T-helper 2 cell treated with Interferon-gamma antibody and Interleukin-4, amounts not matched to agents 100 ng/mL and 5 ng/mL, for 36 hours (primary cell): Measurements from ENCODE around the gene DLX1. TPM values are rescaled to one million over a fixed set of nuclear protein-coding genes. Genes with fewer than 3 reads are reported as not detected.

Source experiments
- intact Hi-C: fragments of 100-400 bp; cut with micrococcal nuclease; formaldehyde crosslinking; loops from one replicate; pipeline ENCODE4 v1.15.1; 2023
- total RNA-seq: library from RNA; stranded (reverse); gene quantifications from 2 replicates; pipeline ENCODE4 v1.2.3, GENCODE V29; 2022

Gene DLX1
- total RNA-seq, 1 donor from 2014 or later = not detected

DNA sequence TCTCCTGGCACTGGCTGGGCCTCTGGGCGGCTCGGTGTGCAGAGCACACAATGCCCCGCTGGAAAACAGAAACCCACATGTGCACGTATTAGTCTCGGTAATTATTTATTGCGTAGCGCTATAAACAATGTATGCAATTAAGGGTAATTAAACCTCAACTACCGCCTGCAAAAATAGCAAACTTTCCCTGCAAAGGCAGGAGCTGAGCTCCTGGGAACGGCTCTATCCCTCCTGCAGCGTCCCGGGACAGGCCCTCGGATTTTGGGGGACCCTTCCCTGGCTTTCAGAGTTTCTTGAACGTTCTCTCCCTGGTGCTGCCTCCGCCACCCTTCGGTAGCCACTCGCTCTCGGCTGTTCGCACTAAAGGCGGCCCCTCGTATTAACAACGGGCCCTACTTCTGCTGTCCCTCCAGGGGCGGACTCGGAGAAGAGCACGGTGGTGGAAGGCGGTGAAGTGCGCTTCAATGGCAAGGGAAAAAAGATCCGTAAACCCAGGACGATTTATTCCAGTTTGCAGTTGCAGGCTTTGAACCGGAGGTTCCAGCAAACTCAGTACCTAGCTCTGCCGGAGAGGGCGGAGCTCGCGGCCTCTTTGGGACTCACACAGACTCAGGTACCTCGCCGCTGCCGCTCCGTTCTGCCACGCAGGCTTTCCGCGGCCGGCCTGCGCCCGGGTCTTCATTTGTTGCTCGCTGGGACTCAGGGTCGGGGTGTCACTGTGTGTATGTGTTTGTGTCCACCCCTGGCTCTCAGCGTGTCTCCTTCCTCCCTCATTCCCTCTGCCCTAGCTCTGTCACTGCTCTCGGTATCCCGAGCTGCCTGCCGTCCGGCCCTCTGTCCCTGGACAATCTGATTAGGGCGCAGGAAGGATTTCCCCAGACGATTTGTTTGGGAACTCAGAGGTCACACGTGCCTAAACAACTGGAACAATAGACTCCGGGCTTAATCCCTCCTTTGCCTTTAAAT lies 1.2 kb downstream of the DLX1 start:
- intact Hi-C loops = loop anchor here (5.0 kb wide), 1 partner anchor 1369 kb away; the partner anchor contains the start of gene SP5

GRCh38 chr2:172087207-172087779 lies 2.0 kb downstream of the DLX1 start:
- intact Hi-C loops = loop anchor here (5.0 kb wide), 1 partner anchor 1370 kb away; the partner anchor contains the start of gene SP5

DNA sequence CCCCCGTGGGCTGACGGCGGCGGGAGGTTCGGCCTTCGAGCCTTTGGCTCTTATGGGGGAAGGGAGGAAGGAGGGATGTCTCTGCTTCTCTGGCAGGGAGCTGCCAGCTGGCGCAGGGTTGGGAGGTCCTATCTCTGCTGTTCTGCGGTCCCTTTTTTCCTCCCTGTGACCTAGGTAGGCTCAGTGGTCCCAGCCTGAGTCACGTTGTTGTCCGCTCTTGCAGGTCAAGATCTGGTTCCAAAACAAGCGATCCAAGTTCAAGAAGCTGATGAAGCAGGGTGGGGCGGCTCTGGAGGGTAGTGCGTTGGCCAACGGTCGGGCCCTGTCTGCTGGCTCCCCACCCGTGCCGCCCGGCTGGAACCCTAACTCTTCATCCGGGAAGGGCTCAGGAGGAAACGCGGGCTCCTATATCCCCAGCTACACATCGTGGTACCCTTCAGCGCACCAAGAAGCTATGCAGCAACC lies 2.5 kb downstream of the DLX1 start:
- intact Hi-C loops = loop anchor here (5.0 kb wide), 1 partner anchor 1371 kb away; the partner anchor contains the start of gene SP5

DNA sequence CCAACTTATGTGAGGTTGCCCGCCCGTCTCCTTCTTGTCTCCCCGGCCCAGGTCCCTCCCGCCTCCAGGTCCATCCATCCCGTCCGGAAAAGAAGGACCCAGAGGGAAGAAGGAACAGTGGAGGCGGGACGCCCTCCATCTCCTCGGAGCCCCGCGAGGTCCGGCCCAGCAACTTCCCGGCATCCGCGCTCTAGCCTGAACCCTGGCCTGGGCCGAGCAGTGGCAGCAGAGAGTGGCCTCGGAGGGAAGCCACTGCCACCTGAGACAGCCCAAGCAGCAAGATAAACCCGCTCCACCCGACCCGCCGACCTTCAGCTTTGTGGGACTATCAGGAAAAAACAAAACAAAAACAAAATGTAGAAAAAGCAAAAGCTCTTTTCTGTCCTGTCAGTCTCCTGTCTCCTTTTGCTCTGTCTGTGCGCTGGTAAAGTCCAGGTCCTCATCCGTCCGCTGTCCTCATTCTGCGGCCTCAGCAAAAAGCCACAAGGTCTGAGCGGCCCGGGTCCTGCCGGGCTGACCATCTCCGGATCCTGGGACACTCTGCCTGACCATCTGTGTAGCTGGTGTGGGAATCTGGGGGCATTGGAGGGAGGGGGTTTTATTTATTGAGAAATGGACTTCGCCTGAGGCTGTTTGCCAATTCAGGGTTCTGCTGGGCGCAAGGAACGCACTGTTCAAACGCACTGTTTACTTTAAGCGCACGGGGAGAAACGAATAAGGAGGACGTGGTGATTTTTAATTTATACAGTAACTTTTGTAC lies 3.1 kb downstream of the DLX1 start:
- intact Hi-C loops = loop anchor here (5.0 kb wide), 1 partner anchor 1371 kb away; the partner anchor contains the start of gene SP5

GRCh38 chr2:172089005-172089504 lies 3.7 kb downstream of the DLX1 start:
- intact Hi-C loops = loop anchor here (5.0 kb wide), 1 partner anchor 1372 kb away; the partner anchor contains the start of gene SP5

DNA sequence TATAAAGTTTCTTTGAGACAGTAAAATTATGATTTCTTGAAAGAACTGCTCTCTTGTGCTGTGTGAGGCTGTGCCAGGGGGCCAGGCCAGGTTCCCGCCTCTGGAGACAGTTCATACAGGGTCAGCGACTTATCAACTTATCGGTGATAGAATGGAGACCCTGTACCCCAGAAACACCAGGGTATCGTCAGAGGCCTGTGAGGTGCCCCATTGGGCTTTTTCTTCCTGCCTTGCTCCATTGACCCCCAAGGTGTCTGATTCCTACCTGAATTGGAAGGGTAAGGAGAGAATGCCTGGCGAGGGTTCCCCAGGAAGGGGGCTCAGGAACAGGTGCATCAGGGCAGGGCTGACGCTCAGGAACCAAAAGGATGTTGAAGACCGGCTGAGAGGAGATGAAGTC lies 4.3 kb downstream of the DLX1 start:
- intact Hi-C loops = loop anchor here (5.0 to 10.0 kb wide), 3 partner anchors 465 to 1372 kb away; partner anchors contain the start of genes GAD1, PDK1 and SP5

- intact Hi-C loops = loop anchor here (5.0 to 10.0 kb wide), 2 partner anchors 464 to 1273 kb away; partner anchors contain the start of genes GAD1 and PDK1
These were observed 5.0 kb downstream of the DLX1 start for GRCh38 chr2:172090044-172090961.

DNA sequence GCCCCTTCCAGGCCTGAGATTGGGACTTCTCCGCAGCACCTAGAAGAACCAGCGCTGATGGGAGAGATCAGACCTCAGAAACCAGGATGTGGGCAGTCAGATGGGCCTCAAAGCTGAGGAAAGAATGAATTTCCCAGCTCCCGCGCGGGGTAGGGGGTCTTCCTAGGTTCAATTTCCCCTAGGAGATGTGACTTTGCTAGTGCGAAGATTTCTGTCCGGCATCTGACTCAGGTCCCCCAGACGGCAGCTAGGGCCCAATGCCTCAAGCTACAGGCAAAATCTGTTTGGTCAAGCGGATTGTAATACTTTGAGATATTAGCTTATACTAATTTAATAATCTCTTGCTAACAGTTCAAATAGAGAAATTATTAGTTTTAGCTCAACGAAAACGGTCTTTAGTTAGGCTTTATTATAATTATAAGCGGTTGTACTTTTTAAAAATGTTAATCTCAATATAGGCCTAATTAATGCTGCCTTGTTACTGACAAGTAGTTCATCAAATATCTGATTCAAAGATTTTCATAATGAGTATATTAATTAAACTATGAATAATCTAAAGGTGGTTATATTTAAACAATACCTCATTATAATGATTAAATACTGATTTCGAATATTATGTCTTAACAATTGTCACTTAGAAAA lies 5.8 kb downstream of the DLX1 start:
- intact Hi-C loops = loop anchor here (5.0 to 10.0 kb wide), 2 partner anchors 464 to 1274 kb away; partner anchors contain the start of genes GAD1 and PDK1

DNA sequence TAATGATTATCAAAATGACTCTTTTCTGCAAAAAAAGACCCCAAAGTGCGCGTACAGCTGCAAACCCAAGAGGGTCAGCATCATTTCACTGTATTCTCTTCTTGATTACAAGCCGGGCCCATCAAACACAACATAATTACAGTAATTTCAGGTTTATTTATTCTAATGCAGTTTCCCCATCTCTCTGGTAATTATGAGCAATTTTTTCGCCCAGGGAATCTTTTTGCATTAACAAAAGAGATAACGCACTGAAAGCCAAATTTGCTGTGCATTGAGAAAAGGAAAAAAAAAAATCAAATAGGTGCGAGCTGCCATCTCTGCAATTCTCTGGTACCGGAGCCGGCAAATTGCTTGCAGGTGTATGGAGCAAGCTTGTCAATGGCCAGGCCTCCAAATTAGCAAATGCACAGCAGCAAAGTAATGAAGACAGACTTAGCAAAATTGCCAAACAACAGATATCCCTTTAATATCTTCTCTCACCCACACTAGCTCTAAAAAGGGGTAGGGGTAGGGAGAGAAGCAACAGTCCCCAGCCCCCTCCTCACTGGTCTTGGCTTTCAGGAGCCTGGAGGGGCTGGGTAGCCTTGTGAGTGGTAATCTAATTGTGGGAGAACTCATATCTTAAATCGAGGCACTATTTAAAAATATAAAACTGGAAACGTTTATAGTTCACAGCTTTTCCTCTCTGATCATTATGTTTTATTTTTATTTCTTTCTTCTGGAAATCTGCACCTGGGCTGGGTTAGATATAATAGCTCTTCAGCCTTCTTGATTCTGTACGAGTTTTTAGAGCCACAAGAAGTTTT lies 6.7 kb downstream of the DLX1 start:
- intact Hi-C loops = loop anchor here (5.0 to 10.0 kb wide), 2 partner anchors 463 to 1275 kb away; partner anchors contain the start of genes GAD1 and PDK1

- intact Hi-C loops = loop anchor here (1.0 to 10.0 kb wide), 3 partner anchors 9 to 1276 kb away; partner anchors contain the start of genes DLX2, GAD1 and PDK1
These were observed 7.6 kb downstream of the DLX1 start for GRCh38 chr2:172092716-172093415.

DNA sequence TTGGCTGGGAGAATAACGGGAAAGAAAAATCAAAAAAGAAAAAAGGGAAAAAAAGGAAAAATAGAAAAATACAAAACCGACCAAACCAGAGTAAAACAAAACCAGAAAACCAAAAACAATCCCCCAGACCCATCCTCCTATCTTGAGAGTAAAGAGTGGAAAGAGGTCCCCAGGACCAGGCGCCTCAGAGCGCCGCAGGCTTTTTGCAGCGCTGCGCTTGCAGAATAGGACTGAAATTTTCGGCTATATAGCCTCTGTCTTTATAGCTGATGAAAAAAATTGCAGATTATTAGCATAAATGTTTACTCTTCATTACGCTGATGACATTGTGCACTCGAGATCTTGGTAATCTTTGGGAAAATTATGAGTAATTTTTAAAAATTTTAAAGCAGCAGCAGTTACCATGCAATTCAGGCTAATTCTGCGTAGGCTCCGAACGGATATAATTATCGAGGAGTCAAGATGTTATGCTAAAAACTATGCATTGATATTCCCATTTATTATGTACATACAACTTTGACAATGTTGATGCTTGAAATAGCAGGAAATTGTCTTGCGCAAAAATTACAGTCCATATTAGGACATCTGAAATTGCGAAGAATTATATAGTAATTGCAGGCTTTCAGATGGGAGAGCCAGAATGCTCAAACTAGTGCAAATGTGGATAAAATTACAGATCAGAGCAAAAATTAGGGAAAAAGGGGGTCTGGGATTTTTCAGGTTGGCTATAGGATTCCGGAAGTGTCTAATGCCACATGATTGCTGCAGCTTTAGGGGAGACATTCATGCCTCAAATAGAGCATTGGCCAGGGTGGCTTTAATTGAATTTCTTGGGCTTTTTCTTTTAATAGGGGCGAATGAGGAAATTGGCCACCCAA lies 8.3 kb downstream of the DLX1 start:
- intact Hi-C loops = loop anchor here (1.0 to 10.0 kb wide), 3 partner anchors 9 to 1276 kb away; partner anchors contain the start of genes DLX2, GAD1 and PDK1

DNA sequence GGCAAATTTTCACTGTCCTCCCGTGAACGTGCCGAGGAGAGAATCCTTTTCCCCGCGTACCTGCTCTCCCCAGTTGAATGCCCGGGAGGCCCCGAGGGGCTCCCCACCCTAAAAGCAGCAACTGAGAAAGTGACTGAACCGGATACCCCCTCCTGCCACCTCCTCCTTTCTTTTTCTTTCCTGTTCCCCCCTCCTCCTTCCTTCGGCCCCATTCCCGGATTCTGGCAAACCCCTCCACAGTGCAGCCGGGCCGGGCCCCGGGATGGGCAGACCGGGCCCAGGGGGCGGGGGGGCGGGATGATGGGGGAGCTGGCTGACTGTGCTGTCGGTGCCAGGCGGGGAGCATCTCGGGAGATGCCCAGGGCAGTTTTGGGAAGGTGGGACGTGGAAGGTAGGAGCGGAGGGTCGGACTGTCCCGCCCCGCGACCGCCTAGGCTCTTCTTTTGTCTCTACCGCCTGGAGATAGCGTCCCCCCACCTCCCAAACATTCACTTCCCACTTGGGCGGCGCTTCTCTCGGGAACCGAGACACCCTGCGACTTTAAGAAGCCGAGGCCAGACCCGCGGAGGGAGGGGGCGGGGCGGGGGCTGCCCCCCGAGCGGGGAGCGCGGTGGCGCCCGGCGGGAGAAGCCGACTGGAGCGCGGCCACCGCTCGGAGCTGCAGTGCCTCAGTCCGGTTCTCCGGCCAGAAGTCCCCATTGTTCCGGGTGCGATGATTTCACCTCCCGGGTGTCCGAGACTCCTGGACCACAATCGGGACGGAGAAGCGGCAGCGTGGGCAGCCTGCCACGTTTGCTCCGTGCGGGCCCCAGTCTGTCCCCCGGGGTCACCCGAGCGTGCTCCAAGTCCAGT lies 9.2 kb downstream of the DLX1 start:
- intact Hi-C loops = loop anchor here (5.0 to 10.0 kb wide), 2 partner anchors 460 to 1277 kb away; partner anchors contain the start of genes GAD1 and PDK1

- intact Hi-C loops = loop anchor here (10.0 kb wide), 1 partner anchor 459 kb away; the partner anchor contains the start of gene PDK1
These were observed 10.0 kb downstream of the DLX1 start for GRCh38 chr2:172095146-172095904.

DNA sequence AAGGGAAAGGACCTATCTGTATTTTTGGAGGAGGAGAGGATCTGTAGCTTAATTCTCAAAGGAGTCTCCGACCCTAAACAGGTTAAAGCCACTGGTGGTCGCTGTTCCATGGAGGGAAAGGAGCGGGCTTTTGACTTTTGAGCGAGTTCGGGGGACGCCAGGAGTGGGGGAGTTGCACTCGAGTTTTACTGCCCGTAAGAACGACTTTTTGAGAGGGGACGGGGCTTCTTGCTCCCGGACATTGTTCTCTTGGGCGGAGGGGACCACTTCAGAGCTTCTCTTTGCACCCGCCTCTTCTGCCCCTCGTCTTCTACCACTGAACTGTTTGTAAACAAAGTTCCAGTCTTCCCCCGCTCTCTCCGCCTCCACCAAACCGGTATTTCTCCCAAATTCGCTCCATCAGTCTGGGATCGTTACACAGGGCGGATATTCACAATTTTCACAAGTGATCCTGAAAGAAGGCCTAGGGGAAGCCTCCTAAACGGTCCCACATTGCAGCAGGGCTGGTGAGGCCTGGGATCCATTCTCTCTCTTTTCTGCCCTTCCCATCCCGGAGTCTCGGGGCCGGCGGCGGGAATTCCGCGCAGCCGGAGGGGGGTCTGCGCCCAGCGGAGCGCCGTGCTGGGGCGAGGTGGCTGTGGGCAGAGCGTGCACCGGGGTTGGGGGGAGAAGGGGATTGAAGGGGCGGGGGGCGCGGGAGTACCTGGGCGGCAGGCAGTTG lies 10.8 kb downstream of the DLX1 start:
- intact Hi-C loops = loop anchor here (10.0 kb wide), 1 partner anchor 459 kb away; the partner anchor contains the start of gene PDK1
